SH-SY5Y (cell line): ENCODE data around the gene TUSC2.

ENCODE experiments used
- GATA2 ChIP-seq: IDR thresholded peaks from 2 replicates; pipeline ENCODE4 v1.6.1; 2011; ENCODE audit warnings: mild to moderate bottlenecking, low read depth, low read length
- GATA3 ChIP-seq: IDR thresholded peaks from 2 replicates; pipeline ENCODE4 v1.6.1; 2011; ENCODE audit warnings: low read depth, mild to moderate bottlenecking, low read length, moderate library complexity

The TUSC2 gene

GRCh38 chr3:50293079-50293801 lies 34.8 kb downstream of the TUSC2 start:
- no peak for TF ChIP-seq GATA2
- no peak for TF ChIP-seq GATA3

- TF ChIP-seq GATA3 (no peak), GATA2 (no peak)
These were observed 35.6 kb downstream of the TUSC2 start, which contains the start of gene IFRD2 for GRCh38 chr3:50292159-50293078. Gene IFRD2, minus strand, starts transcription at chr3:50292429. Its CDS starts 155 bp downstream, at chr3:50292274.

GRCh38 chr3:50290161-50290641 lies 37.8 kb downstream of the TUSC2 start:
- no peak for TF ChIP-seq GATA2

- TF ChIP-seq GATA3 (no peak), GATA2 (no peak)
These were observed 38.9 kb downstream of the TUSC2 start for GRCh38 chr3:50289130-50289529.

- TF ChIP-seq GATA3: no peak
- no peak for TF ChIP-seq GATA2
These were observed 39.5 kb downstream of the TUSC2 start for GRCh38 chr3:50288387-50289007.

- TF ChIP-seq GATA2 (no peak), GATA3 (no peak)
These were observed 40.8 kb downstream of the TUSC2 start for GRCh38 chr3:50287262-50287661.

GRCh38 chr3:50286322-50287227 lies 41.4 kb downstream of the TUSC2 start:
- TF ChIP-seq GATA2: no peak
- TF ChIP-seq GATA3: no peak

GRCh38 chr3:50279255-50280016 lies 48.6 kb downstream of the TUSC2 start:
- TF ChIP-seq GATA3 (no peak), GATA2 (no peak)

GRCh38 chr3:50278880-50279224 lies 49.2 kb downstream of the TUSC2 start, which contains the start of gene LSMEM2:
Gene LSMEM2, plus strand, starts transcription at chr3:50279087. Its CDS starts 27 bp downstream, at chr3:50279114.
- TF ChIP-seq GATA3: no peak
- no peak for TF ChIP-seq GATA2

GRCh38 chr3:50278123-50278879 lies 49.7 kb downstream of the TUSC2 start:
- TF ChIP-seq GATA2: no peak
- no peak for TF ChIP-seq GATA3

- TF ChIP-seq GATA2 (no peak), GATA3 (no peak)
These were observed 51.3 kb downstream of the TUSC2 start for GRCh38 chr3:50276762-50277101.
